DND-41 (cell line): Measurements from ENCODE around the gene MAN1B1.

Source experiments
- ATAC-seq: fragments of 200-7000 bp; cut with Tn5 transposase; 3 replicates; pipeline ENCODE4 v1.9.1; 2021; ENCODE audit warnings: low read depth; ENCODE audit not compliant: insufficient read depth
- DNase-seq: peaks from one replicate; pipeline ENCODE4 v3.0.0-alpha.2; 2020
- H2AFZ ChIP-seq: 2 replicates; pipeline ENCODE4 v1.6.0; 2012; ENCODE audit warnings: low read depth, low read length
- H3K27ac ChIP-seq: 2 replicates; pipeline ENCODE4 v1.5.1; 2012; ENCODE audit warnings: low read length, inconsistent platforms
- H3K27me3 ChIP-seq: fragments of 200-600 bp; sonication (generic); 2 replicates; pipeline ENCODE4 v1.6.0; 2012; ENCODE audit warnings: low read length, mild to moderate bottlenecking, inconsistent platforms; ENCODE audit not compliant: insufficient read depth, poor library complexity
- H3K36me3 ChIP-seq: 2 replicates; pipeline ENCODE4 v1.5.1; 2012; ENCODE audit warnings: low read length, inconsistent platforms; ENCODE audit not compliant: insufficient read depth
- H3K4me1 ChIP-seq: 2 replicates; pipeline ENCODE4 v1.5.1; 2012; ENCODE audit warnings: mild to moderate bottlenecking, low read length; ENCODE audit not compliant: insufficient read depth
- H3K4me2 ChIP-seq: 2 replicates; pipeline ENCODE4 v1.6.0; 2012; ENCODE audit warnings: mild to moderate bottlenecking, moderate library complexity, low read length, inconsistent platforms; ENCODE audit not compliant: insufficient read depth
- H3K4me3 ChIP-seq, 2 experiments: fragments of 200-600 bp in 1 of 2; shearing (Covaris generic) in 1 of 2; 2 replicates each; pipeline ENCODE4 v1.5.1; 2012 to 2016; ENCODE audit warnings: inconsistent platforms in 2 of 2, low read length in 2 of 2, mild to moderate bottlenecking in 2 of 2, low read depth in 1 of 2, moderate library complexity in 1 of 2
- H3K79me2 ChIP-seq: 2 replicates; pipeline ENCODE4 v1.6.0; 2012; ENCODE audit warnings: low read length, inconsistent platforms; ENCODE audit not compliant: insufficient read depth
- H3K9ac ChIP-seq: 2 replicates; pipeline ENCODE4 v1.6.0; 2012; ENCODE audit warnings: low read depth, mild to moderate bottlenecking, inconsistent platforms, low read length, moderate library complexity
- H3K9me3 ChIP-seq: 2 replicates; pipeline ENCODE4 v1.5.1; 2012; ENCODE audit warnings: low read length, moderate library complexity, mild to moderate bottlenecking, inconsistent platforms; ENCODE audit not compliant: insufficient read depth, severe bottlenecking
- H4K20me1 ChIP-seq: 2 replicates; pipeline ENCODE4 v1.6.0; 2012; ENCODE audit warnings: low read length; ENCODE audit not compliant: insufficient read depth
- CTCF ChIP-seq: IDR thresholded peaks from 2 replicates; pipeline ENCODE4 v1.5.1; 2012; ENCODE audit warnings: borderline replicate concordance, low read length, moderate library complexity, mild to moderate bottlenecking; ENCODE audit not compliant: poor library complexity, severe bottlenecking; ENCODE audit errors: extremely low read depth
- EZH2 ChIP-seq: IDR thresholded peaks from 3 replicates; pipeline ENCODE4 v1.6.1; 2012; ENCODE audit warnings: borderline replicate concordance, low read depth, mild to moderate bottlenecking, moderate library complexity, low read length, inconsistent platforms; ENCODE audit not compliant: severe bottlenecking

Gene MAN1B1

DNA sequence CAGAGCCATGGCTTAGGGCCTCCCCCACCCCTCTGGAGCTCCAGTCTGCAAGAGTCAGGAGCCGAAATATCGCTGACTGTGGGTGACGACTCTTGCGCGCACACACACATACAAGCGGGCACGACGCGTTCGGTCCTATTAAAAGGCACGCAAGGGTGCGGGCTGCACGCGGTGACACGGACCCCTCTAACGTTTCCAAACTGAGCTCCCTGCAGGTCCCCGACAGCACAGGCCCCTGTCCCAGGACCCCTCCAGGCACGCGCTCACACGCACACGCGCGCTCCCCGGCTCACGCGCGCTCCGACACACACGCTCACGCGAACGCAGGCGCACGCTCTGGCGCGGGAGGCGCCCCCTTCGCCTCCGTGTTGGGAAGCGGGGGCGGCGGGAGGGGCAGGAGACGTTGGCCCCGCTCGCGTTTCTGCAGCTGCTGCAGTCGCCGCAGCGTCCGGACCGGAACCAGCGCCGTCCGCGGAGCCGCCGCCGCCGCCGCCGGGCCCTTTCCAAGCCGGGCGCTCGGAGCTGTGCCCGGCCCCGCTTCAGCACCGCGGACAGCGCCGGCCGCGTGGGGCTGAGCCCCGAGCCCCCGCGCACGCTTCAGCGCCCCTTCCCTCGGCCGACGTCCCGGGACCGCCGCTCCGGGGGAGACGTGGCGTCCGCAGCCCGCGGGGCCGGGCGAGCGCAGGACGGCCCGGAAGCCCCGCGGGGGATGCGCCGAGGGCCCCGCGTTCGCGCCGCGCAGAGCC lies 52.1 kb downstream of the MAN1B1 start, which contains the start of gene GRIN1:
Gene GRIN1, plus strand, starts transcription at position 433 of the 746 bp plus-strand sequence. CDS start 333 bp downstream, outside the sequence.
- H3K27me3 ChIP-seq: no peaks in the 10 kb centered on the region

DNA sequence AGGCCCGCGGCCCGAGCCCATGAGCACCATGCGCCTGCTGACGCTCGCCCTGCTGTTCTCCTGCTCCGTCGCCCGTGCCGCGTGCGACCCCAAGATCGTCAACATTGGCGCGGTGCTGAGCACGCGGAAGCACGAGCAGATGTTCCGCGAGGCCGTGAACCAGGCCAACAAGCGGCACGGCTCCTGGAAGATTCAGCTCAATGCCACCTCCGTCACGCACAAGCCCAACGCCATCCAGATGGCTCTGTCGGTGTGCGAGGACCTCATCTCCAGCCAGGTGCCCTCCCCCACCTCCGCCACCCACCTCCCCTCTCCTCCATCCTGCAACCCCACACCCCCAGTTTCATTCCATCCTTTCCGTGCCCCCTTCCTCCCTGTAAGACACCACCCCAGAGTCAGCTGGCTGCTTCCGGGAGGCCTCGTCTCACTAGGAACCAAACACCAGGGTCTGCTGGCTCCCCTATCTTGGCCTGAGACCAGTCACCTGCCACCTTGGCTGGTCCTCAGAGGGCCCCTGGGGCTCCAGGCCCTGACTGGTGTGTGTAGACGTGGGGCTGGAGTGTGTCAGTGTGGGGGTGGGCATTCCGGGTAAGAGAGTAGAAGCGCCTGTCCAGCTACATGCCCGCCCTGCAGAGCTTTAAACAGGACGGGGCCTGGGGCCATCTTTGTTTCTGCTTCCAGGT lies 52.8 kb downstream of the MAN1B1 start:
- H2AFZ ChIP-seq: no peak overlapping the region
- no peak overlapping the region for H3K9ac ChIP-seq
- no peak for TF ChIP-seq EZH2
- no peak for ATAC-seq
- H3K4me2 ChIP-seq: no peak overlapping the region
- H3K27me3 ChIP-seq: no peaks in the 10 kb centered on the region
- no peaks in the 10 kb centered on the region for H3K79me2 ChIP-seq
- H3K9me3 ChIP-seq: no peaks in the 10 kb centered on the region
- no peak overlapping the region for H3K27ac ChIP-seq
- H3K4me3 ChIP-seq: no peak overlapping the region
- no peak for DNase-seq
- peaks cover 23% of the 10 kb centered on the region for H4K20me1 ChIP-seq
- H3K36me3 ChIP-seq: no peaks in the 10 kb centered on the region
- H3K4me1 ChIP-seq: peaks cover 18% of the 10 kb centered on the region

More for the DNA sequence above, 52.1 kb downstream of the MAN1B1 start, which contains the start of gene GRIN1:
- Histone ChIP-seq H3K27ac (no peak within 1 kb of the TSS), H2AFZ (no peak within 1 kb of the TSS), H3K9me3 (no peaks in the 10 kb centered on the region), H3K36me3 (no peaks in the 10 kb centered on the region), H3K4me2 (no peak within 1 kb of the TSS), H3K79me2 (no peaks in the 10 kb centered on the region), H3K4me1 (peaks cover 18% of the 10 kb centered on the region), H3K9ac (no peak within 1 kb of the TSS), H3K4me3 (no peak within 1 kb of the TSS), H4K20me1 (peaks cover 23% of the 10 kb centered on the region)
- ATAC-seq: peak; percentile 69
- DNase-seq: peak; percentile 49
- TF ChIP-seq EZH2: no peak
- TF ChIP-seq CTCF: no peak

DNA sequence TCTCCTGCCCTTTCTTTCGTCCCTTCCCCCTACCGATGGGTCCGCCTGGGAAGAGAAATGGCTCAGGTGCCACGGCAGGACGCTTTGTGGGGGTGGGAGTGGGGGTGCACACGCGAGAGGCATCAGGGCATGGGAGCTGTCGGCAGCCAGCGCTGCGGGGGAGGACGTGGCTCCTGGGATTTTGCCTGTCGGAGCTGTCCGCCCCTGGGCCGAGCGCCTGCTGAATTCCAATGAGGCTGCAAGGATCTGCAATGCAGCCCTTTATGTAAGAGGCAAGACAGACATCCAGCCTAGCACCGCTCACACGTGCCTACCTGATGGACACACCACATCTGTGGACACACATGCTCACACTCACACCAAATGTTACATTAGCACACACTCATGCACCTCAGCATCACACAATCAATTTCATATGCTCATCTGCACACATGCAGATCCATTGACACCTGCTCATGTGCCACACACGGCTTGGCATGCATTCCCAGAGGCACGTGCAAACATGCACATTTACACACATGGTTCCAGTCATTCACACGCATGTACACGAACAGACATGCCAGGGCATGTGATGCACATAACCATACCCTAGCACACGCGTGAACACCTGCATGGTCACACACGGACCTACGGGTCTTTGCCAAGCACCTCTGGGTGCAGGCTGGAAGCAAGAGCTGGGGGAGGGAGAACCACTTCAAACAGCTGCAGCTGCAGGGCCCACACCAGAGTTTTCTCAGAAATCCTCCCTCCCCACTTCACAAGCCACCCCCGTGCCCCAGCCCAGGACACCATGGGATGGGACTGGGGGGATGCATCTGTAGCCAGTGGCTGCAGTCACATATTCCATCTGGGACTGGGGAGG lies 53.6 kb downstream of the MAN1B1 start:
- DNase-seq: peak; percentile 76

More for the DNA sequence above, 53.6 kb downstream of the MAN1B1 start:
- Histone ChIP-seq H3K4me1 (peaks cover 18% of the 10 kb centered on the region), H3K4me3 (no peak overlapping the region), H3K4me2 (no peak overlapping the region), H3K27ac (no peak overlapping the region), H2AFZ (no peak overlapping the region), H3K9ac (no peak overlapping the region), H3K27me3 (no peaks in the 10 kb centered on the region), H4K20me1 (peaks cover 23% of the 10 kb centered on the region), H3K36me3 (no peaks in the 10 kb centered on the region), H3K79me2 (no peaks in the 10 kb centered on the region), H3K9me3 (no peaks in the 10 kb centered on the region)
- TF ChIP-seq EZH2 (no peak), CTCF (no peak)
- ATAC-seq: peak; percentile 81
